HG03558 (cell line): Measurements from ENCODE around the gene ATP1B3.
"Not testable (repeated sequence)": the region's sequence is repeated elsewhere in the genome, so short reads cannot be mapped to it uniquely, and the experiment has no call there.

Experiments used
- ATAC-seq: cut with Tn5 transposase; IDR thresholded peaks from one replicate; pipeline ENCODE4 v1.9.1; 2021; ENCODE audit warnings: moderate number of reproducible peaks; ENCODE audit not compliant: unreplicated experiment; ENCODE audit errors: extremely low read depth

ATP1B3 gene

GRCh38 chr3:141900343-141900742 is 23.9 kb downstream of the ATP1B3 start:
- no peak for ATAC-seq

- no peak for ATAC-seq
Observed at GRCh38 chr3:141901914-141902313, 25.5 kb downstream of the ATP1B3 start.

GRCh38 chr3:141904203-141904602 is 27.8 kb downstream of the ATP1B3 start:
- no peak for ATAC-seq

GRCh38 chr3:141905129-141905528 is 28.7 kb downstream of the ATP1B3 start:
- ATAC-seq = no peak

- ATAC-seq = no peak
Observed at GRCh38 chr3:141909408-141909807, 33.0 kb downstream of the ATP1B3 start.

- ATAC-seq = not testable (repeated sequence)
Observed at GRCh38 chr3:141909986-141910385, 33.5 kb downstream of the ATP1B3 start.

- no peak for ATAC-seq
Observed at GRCh38 chr3:141913150-141913811, 36.8 kb downstream of the ATP1B3 start.

- ATAC-seq = no peak
Observed at GRCh38 chr3:141914311-141914710, 37.9 kb downstream of the ATP1B3 start.

- ATAC-seq = no peak
Observed at GRCh38 chr3:141915016-141915415, 38.6 kb downstream of the ATP1B3 start.

GRCh38 chr3:141915766-141916165 is 39.3 kb downstream of the ATP1B3 start:
- ATAC-seq = no peak

- ATAC-seq = no peak
Observed at GRCh38 chr3:141920701-141921100, 44.3 kb downstream of the ATP1B3 start.

- ATAC-seq = no peak
Observed at GRCh38 chr3:141921316-141921715, 44.9 kb downstream of the ATP1B3 start.

GRCh38 chr3:141925677-141926076 is 49.2 kb downstream of the ATP1B3 start:
- ATAC-seq = not testable (repeated sequence)

- no peak for ATAC-seq
Observed at GRCh38 chr3:141926929-141927328, 50.5 kb downstream of the ATP1B3 start.

- ATAC-seq = no peak
Observed at GRCh38 chr3:141928631-141929270, 52.3 kb downstream of the ATP1B3 start.

GRCh38 chr3:141929341-141929995 is 53.0 kb downstream of the ATP1B3 start:
- no peak for ATAC-seq

- no peak for ATAC-seq
Observed at GRCh38 chr3:141930801-141931200, 54.4 kb downstream of the ATP1B3 start.

- ATAC-seq = no peak
Observed at GRCh38 chr3:141933421-141934300, 57.2 kb downstream of the ATP1B3 start.

- ATAC-seq = no peak
Observed at GRCh38 chr3:141934354-141934753, 57.9 kb downstream of the ATP1B3 start.

GRCh38 chr3:141938011-141938500 is 61.6 kb downstream of the ATP1B3 start:
- no peak for ATAC-seq
